ENCODE results near the gene PTPRN. TPM values are rescaled to one million over a fixed set of nuclear protein-coding genes. Genes with fewer than 3 reads are reported as not detected.

Gene PTPRN
- polyA plus RNA-seq, 2 of the 4 experiments (the other 2 are of a cell fraction), result 0.44 to 1.1 TPM

GRCh38 chr2:219282943-219283581 is 26.1 kb downstream of the PTPRN start:
- no peak for FAIRE-seq
- POLR2A ChIA-PET, result interaction anchor here (1.8 kb wide), 1 partner anchor 65 kb away, joined by 8 read pairs; no protein-coding TSS in a partner anchor
- no peak overlapping the region for H3K27ac ChIP-seq
- CTCF ChIA-PET, result interaction anchor here (0.5 to 16.2 kb wide), 4 partner anchors 12 to 123 kb away, joined by 3 to 540 read pairs (median 4); no protein-coding TSS in a partner anchor
- 91% methylated on average over 17 of the region's 17 CpGs for WGBS (ENCODE audit: missing lambda C conversion rate)
- no peak for DNase-seq (ENCODE audit: low read depth in 1 of 2, low spot score in 1 of 2)
- H3K4me3 ChIP-seq, result no peak overlapping the region
- peaks cover 27% of the 10 kb centered on the region for H3K4me1 ChIP-seq
- no peaks in the 10 kb centered on the region for H3K9me3 ChIP-seq
- TF ChIP-seq USF2 (IDR thresholded peaks at IDR 0.05) (no peak), FOXS1 (CRISPR knock-in tag; IDR thresholded peaks at IDR 0.05) (no peak), RCOR1 (IDR thresholded peaks at IDR 0.05; ENCODE audit: low read depth, low read length) (no peak)
- H3K4me2 ChIP-seq, result no peak overlapping the region
- no peak for ATAC-seq

GRCh38 chr2:219282375-219282774 is 26.8 kb downstream of the PTPRN start:
- 85% methylated on average over 5 of the region's 5 CpGs for WGBS (ENCODE audit: missing lambda C conversion rate)
- ChIA-PET CTCF (interaction anchor here (0.5 to 16.2 kb wide), 6 partner anchors 12 to 123 kb away, joined by 3 to 540 read pairs (median 4); partner anchors contain the start of genes TUBA4A and TUBA4B), POLR2A (interaction anchor here (1.8 kb wide), 1 partner anchor 64 kb away, joined by 8 read pairs; no protein-coding TSS in a partner anchor)
- TF ChIP-seq EHMT2 (IDR thresholded peaks at IDR 0.05; ENCODE audit: low read depth) (no peak), HEYL (CRISPR knock-in tag; IDR thresholded peaks at IDR 0.05) (no peak), MAZ (IDR thresholded peaks at IDR 0.05; ENCODE audit: borderline replicate concordance, low read depth, low read length) (no peak), CHD2 (IDR thresholded peaks at IDR 0.05; ENCODE audit: low read length, partially characterized antibody) (no peak), RAD21 (conservative IDR thresholded peaks at IDR 0.05 in 1 of 2, IDR thresholded peaks at IDR 0.05 in 1 of 2) (no peak), NFE2L2 (conservative IDR thresholded peaks at IDR 0.05; ENCODE audit: low read length) (no peak), HMGXB4 (CRISPR knock-in tag; IDR thresholded peaks at IDR 0.05; ENCODE audit: borderline replicate concordance) (no peak), HOXB13 (CRISPR knock-in tag; IDR thresholded peaks at IDR 0.05; ENCODE audit: low read depth) (no peak), SMC3 (IDR thresholded peaks at IDR 0.05) (no peak), NR3C1 (IDR thresholded peaks at IDR 0.05) (no peak), TP53 (CRISPR knock-in tag; IDR thresholded peaks at IDR 0.05) (no peak), CTCF (IDR thresholded peaks at IDR 0.05) (no peak), KDM5A (IDR thresholded peaks at IDR 0.05) (no peak), POLR2AphosphoS2 (conservative IDR thresholded peaks at IDR 0.05; ENCODE audit: low read length) (no peak), RARB (CRISPR knock-in tag; IDR thresholded peaks at IDR 0.05) (no peak), ELK1 (IDR thresholded peaks at IDR 0.05; ENCODE audit: low read depth, low read length) (no peak), POLR2A (IDR thresholded peaks at IDR 0.05; ENCODE audit: low read length) (no peak), GATA3 (IDR thresholded peaks at IDR 0.05; ENCODE audit: borderline replicate concordance) (no peak)
- ATAC-seq (no peak), DNase-seq (ENCODE audit: low read depth in 1 of 2, low spot score in 1 of 2) (no peak), FAIRE-seq (no peak)
- H3K4me1 ChIP-seq, result peaks cover 33% of the 10 kb centered on the region
- no peak overlapping the region for H3K4me3 ChIP-seq
- no peak overlapping the region for H3K27ac ChIP-seq
- no peak overlapping the region for H3K4me2 ChIP-seq
- H3K9me3 ChIP-seq, result no peaks in the 10 kb centered on the region
